Memory B cell (primary cell): Measurements from ENCODE around the gene SERPINE2.

Source experiments
- ATAC-seq: fragments of 150-1000 bp; cut with Tn5 transposase; 2 replicates; pipeline ENCODE4 v1.10.0; 2021; ENCODE audit warnings: low read depth, mild to moderate bottlenecking, moderate library complexity
- DNase-seq, 2 donors: peaks; one replicate each; pipeline ENCODE4 v3.0.0; 2022; ENCODE audit warnings: low spot score in 2 of 2
- H3K27ac Mint-ChIP-seq: one replicate; pipeline ENCODE4 v1.8.0; 2022; ENCODE audit warnings: mild to moderate bottlenecking, moderate library complexity, mixed read lengths
- H3K27me3 Mint-ChIP-seq: one replicate; pipeline ENCODE4 v1.8.0; 2022; ENCODE audit warnings: mixed read lengths
- H3K36me3 Mint-ChIP-seq: one replicate; pipeline ENCODE4 v1.8.0; 2022; ENCODE audit warnings: mild to moderate bottlenecking, mixed read lengths
- H3K4me1 Mint-ChIP-seq: one replicate; pipeline ENCODE4 v1.8.0; 2022; ENCODE audit warnings: mixed read lengths
- H3K4me3 Mint-ChIP-seq: one replicate; pipeline ENCODE4 v1.8.0; 2022; ENCODE audit warnings: mild to moderate bottlenecking, moderate library complexity, mixed read lengths
- H3K9me3 Mint-ChIP-seq: one replicate; pipeline ENCODE4 v1.8.0; 2022; ENCODE audit warnings: mixed read lengths

The SERPINE2 gene

GRCh38 chr2:224036731-224037361, 2.2 kb downstream of the SERPINE2 start:
- DNase-seq: no peak
- Mint-ChIP-seq H3K27me3 (peaks cover 31% of the 10 kb centered on the region), H3K4me3 (no peak overlapping the region), H3K4me1 (peaks cover 9% of the 10 kb centered on the region), H3K27ac (no peak overlapping the region), H3K36me3 (no peaks in the 10 kb centered on the region), H3K9me3 (no peaks in the 10 kb centered on the region)
- no peak for ATAC-seq

GRCh38 chr2:224034017-224034416, 5.1 kb downstream of the SERPINE2 start:
- peaks cover 9% of the 10 kb centered on the region for H3K4me1 Mint-ChIP-seq
- no peaks in the 10 kb centered on the region for H3K36me3 Mint-ChIP-seq
- peaks cover 26% of the 10 kb centered on the region for H3K27me3 Mint-ChIP-seq
- H3K27ac Mint-ChIP-seq: no peak overlapping the region
- H3K9me3 Mint-ChIP-seq: no peaks in the 10 kb centered on the region
- no peak overlapping the region for H3K4me3 Mint-ChIP-seq
- ATAC-seq: no peak
- DNase-seq: no peak

- Mint-ChIP-seq H3K27ac (no peak overlapping the region), H3K9me3 (no peaks in the 10 kb centered on the region), H3K4me1 (peaks cover 9% of the 10 kb centered on the region), H3K36me3 (no peaks in the 10 kb centered on the region), H3K27me3 (peaks cover 26% of the 10 kb centered on the region), H3K4me3 (no peak overlapping the region)
- DNase-seq: no peak
- no peak for ATAC-seq
These were observed 5.5 kb downstream of the SERPINE2 start for GRCh38 chr2:224033601-224034000.

- H3K27me3 Mint-ChIP-seq: peaks cover 20% of the 10 kb centered on the region
- DNase-seq (no peak), ATAC-seq (no peak)
- no peaks in the 10 kb centered on the region for H3K36me3 Mint-ChIP-seq
- no peaks in the 10 kb centered on the region for H3K9me3 Mint-ChIP-seq
- no peak overlapping the region for H3K4me3 Mint-ChIP-seq
- H3K27ac Mint-ChIP-seq: no peak overlapping the region
- peaks cover 6% of the 10 kb centered on the region for H3K4me1 Mint-ChIP-seq
These were observed 6.8 kb downstream of the SERPINE2 start for GRCh38 chr2:224032283-224032682.

GRCh38 chr2:224031358-224031970, 7.6 kb downstream of the SERPINE2 start:
- Mint-ChIP-seq H3K27me3 (peaks cover 13% of the 10 kb centered on the region), H3K27ac (no peak overlapping the region), H3K4me1 (peaks cover 4% of the 10 kb centered on the region), H3K36me3 (no peaks in the 10 kb centered on the region), H3K9me3 (no peaks in the 10 kb centered on the region), H3K4me3 (no peak overlapping the region)
- DNase-seq: no peak
- ATAC-seq: no peak

GRCh38 chr2:224030786-224031185, 8.3 kb downstream of the SERPINE2 start:
- ATAC-seq (no peak), DNase-seq (no peak)
- Mint-ChIP-seq H3K4me1 (peaks cover 10% of the 10 kb centered on the region), H3K27ac (no peak overlapping the region), H3K36me3 (no peaks in the 10 kb centered on the region), H3K4me3 (no peak overlapping the region), H3K27me3 (peaks cover 10% of the 10 kb centered on the region), H3K9me3 (no peaks in the 10 kb centered on the region)

- Mint-ChIP-seq H3K27ac (no peak overlapping the region), H3K9me3 (no peaks in the 10 kb centered on the region), H3K4me3 (no peak overlapping the region), H3K4me1 (peaks cover 17% of the 10 kb centered on the region), H3K27me3 (peaks cover 8% of the 10 kb centered on the region), H3K36me3 (no peaks in the 10 kb centered on the region)
- DNase-seq (no peak), ATAC-seq (no peak)
These were observed 9.2 kb downstream of the SERPINE2 start for GRCh38 chr2:224029876-224030275.

GRCh38 chr2:224027931-224028330, 11.2 kb downstream of the SERPINE2 start:
- Mint-ChIP-seq H3K36me3 (no peaks in the 10 kb centered on the region), H3K4me1 (peaks cover 20% of the 10 kb centered on the region), H3K4me3 (peak overlapping the region; percentile 4), H3K27me3 (no peaks in the 10 kb centered on the region), H3K9me3 (no peaks in the 10 kb centered on the region), H3K27ac (peak overlapping the region; percentile 73)
- no peak for ATAC-seq
- DNase-seq: no peak

GRCh38 chr2:224027070-224027469, 12.0 kb downstream of the SERPINE2 start:
- no peaks in the 10 kb centered on the region for H3K27me3 Mint-ChIP-seq
- DNase-seq: no peak
- no peak overlapping the region for H3K4me3 Mint-ChIP-seq
- no peaks in the 10 kb centered on the region for H3K9me3 Mint-ChIP-seq
- H3K4me1 Mint-ChIP-seq: peaks cover 20% of the 10 kb centered on the region
- no peak for ATAC-seq
- no peak overlapping the region for H3K27ac Mint-ChIP-seq
- no peaks in the 10 kb centered on the region for H3K36me3 Mint-ChIP-seq

- peaks cover 25% of the 10 kb centered on the region for H3K4me1 Mint-ChIP-seq
- H3K27ac Mint-ChIP-seq: peak overlapping the region; percentile 65
- no peaks in the 10 kb centered on the region for H3K9me3 Mint-ChIP-seq
- ATAC-seq (peak; percentile 96), DNase-seq (peak; percentile 48 to 72)
- no peaks in the 10 kb centered on the region for H3K27me3 Mint-ChIP-seq
- H3K36me3 Mint-ChIP-seq: no peaks in the 10 kb centered on the region
- H3K4me3 Mint-ChIP-seq: peak overlapping the region; percentile 30
These were observed 13.2 kb downstream of the SERPINE2 start for GRCh38 chr2:224025874-224026273.

GRCh38 chr2:224024270-224024669, 14.8 kb downstream of the SERPINE2 start:
- DNase-seq (no peak), ATAC-seq (no peak)
- H3K27me3 Mint-ChIP-seq: peaks cover 1% of the 10 kb centered on the region
- no peaks in the 10 kb centered on the region for H3K9me3 Mint-ChIP-seq
- no peaks in the 10 kb centered on the region for H3K36me3 Mint-ChIP-seq
- H3K27ac Mint-ChIP-seq: peak overlapping the region; percentile 24
- peaks cover 25% of the 10 kb centered on the region for H3K4me1 Mint-ChIP-seq
- H3K4me3 Mint-ChIP-seq: no peak overlapping the region

GRCh38 chr2:224023188-224023587, 15.9 kb downstream of the SERPINE2 start:
- Mint-ChIP-seq H3K36me3 (no peaks in the 10 kb centered on the region), H3K27ac (no peak overlapping the region), H3K27me3 (peaks cover 1% of the 10 kb centered on the region), H3K9me3 (no peaks in the 10 kb centered on the region), H3K4me1 (peaks cover 25% of the 10 kb centered on the region), H3K4me3 (no peak overlapping the region)
- no peak for DNase-seq
- ATAC-seq: no peak

- H3K36me3 Mint-ChIP-seq: no peaks in the 10 kb centered on the region
- no peak for ATAC-seq
- H3K4me3 Mint-ChIP-seq: no peak overlapping the region
- H3K9me3 Mint-ChIP-seq: no peaks in the 10 kb centered on the region
- H3K4me1 Mint-ChIP-seq: peaks cover 21% of the 10 kb centered on the region
- H3K27ac Mint-ChIP-seq: no peak overlapping the region
- peaks cover 1% of the 10 kb centered on the region for H3K27me3 Mint-ChIP-seq
- no peak for DNase-seq
These were observed 16.6 kb downstream of the SERPINE2 start for GRCh38 chr2:224022486-224022885.

- H3K27me3 Mint-ChIP-seq: peaks cover 1% of the 10 kb centered on the region
- H3K9me3 Mint-ChIP-seq: no peaks in the 10 kb centered on the region
- no peak for DNase-seq
- peaks cover 12% of the 10 kb centered on the region for H3K4me1 Mint-ChIP-seq
- H3K36me3 Mint-ChIP-seq: no peaks in the 10 kb centered on the region
- no peak for ATAC-seq
- no peak overlapping the region for H3K27ac Mint-ChIP-seq
- no peak overlapping the region for H3K4me3 Mint-ChIP-seq
These were observed 18.6 kb downstream of the SERPINE2 start for GRCh38 chr2:224020523-224020922.

- no peaks in the 10 kb centered on the region for H3K9me3 Mint-ChIP-seq
- ATAC-seq (no peak), DNase-seq (no peak)
- peaks cover 1% of the 10 kb centered on the region for H3K27me3 Mint-ChIP-seq
- H3K36me3 Mint-ChIP-seq: no peaks in the 10 kb centered on the region
- no peak overlapping the region for H3K27ac Mint-ChIP-seq
- no peak overlapping the region for H3K4me3 Mint-ChIP-seq
- H3K4me1 Mint-ChIP-seq: peaks cover 9% of the 10 kb centered on the region
These were observed 21.1 kb downstream of the SERPINE2 start for GRCh38 chr2:224017957-224018356.
